Measurements from ENCODE around the gene ATXN7L3. TPM values are rescaled to one million over a fixed set of nuclear protein-coding genes. Genes with fewer than 3 reads are reported as not detected.

Gene ATXN7L3
- polyA plus RNA-seq, 2 of the 4 experiments (the other 2 are of a cell fraction), result 60.5 to 72.7 TPM

DNA sequence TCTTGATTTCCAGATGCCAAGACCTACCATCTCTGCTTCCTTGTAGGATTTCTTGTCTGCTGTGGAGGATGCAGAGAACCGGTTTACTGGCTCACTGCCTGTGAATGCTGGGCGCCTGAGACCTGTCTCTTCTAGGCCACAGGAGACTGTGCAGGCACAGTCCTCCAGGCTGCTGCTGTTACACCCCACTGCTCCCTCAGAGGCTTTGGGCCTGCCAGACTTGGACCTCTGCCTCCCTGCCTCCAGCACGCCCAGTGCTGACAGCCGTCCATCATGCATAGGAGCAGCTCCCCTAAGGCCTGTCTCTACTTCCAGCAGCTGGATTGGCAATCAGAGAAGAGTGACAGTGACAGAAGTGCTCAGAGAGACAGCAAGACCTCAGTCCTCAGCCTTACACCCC is 51.9 kb downstream of the ATXN7L3 start:
- WGBS (ENCODE audit: missing lambda C conversion rate), result 89% methylated on average over 4 of the region's 4 CpGs
- ChIA-PET CTCF (interaction anchor here (0.7 to 13.3 kb wide), 5 partner anchors 23 to 200 kb away, joined by 3 to 159 read pairs (median 5); partner anchors contain the start of genes ASB16 and HDAC5), POLR2A (no interaction called here)

DNA sequence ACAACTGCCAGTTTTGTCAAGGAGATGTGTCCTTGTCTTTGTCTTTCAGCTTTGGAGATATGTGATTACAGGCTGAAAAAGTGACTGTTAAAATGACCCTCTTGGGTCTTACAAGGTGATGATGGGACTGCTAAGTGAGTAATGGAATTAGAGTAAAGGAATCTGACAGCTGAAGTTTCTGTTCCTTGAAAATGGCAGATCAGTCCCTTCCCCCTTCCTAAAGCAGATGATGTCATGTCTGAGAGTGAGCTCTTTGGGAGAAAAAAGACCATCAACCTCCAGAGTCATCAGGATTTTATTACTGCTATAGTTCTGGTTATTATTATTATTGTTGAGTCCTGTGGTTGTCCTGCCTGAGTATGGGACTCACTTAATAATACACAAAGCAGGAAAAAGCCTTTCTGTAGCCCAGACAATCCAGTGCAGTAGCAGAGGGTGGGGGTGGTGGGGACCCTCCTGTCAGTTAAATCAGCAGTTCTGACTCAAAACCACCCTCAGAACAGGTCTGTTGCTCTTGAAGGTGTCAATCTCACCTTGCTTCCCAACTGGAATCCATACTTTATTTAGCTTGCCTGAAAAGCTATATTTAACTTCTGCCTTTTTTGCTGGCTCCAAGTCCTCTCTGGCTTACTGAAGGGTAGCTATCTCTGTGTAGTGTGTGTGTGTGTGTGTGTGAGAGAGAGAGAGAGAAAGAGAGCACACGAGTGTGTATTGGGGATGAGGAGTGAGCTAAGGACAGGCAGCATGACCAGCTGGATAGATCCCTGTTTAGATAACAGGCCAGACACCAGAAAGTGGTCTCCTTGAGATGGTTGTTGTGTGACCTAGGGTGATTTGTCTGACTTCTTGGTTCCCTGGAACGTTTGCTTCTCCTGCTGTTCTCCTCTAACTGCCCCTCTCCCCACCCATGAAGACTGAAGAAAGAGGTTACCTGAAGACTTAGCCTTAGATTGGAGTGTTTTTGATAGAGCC is 53.0 kb downstream of the ATXN7L3 start:
- WGBS (ENCODE audit: missing lambda C conversion rate), result 45% methylated on average over 2 of the region's 2 CpGs
- H3K4me3 ChIP-seq, result no peak overlapping the region

More for the DNA sequence above, 51.9 kb downstream of the ATXN7L3 start:
- Histone ChIP-seq H3K4me1 (peaks cover 8% of the 10 kb centered on the region; the same call in 2 of the 3 replicates), H3K9me3 (no peaks in the 10 kb centered on the region), H3K27ac (no peak overlapping the region), H3K4me3 (no peak overlapping the region), H3K4me2 (no peak overlapping the region)
- FAIRE-seq, result no peak
- TF ChIP-seq, protein P1, sequence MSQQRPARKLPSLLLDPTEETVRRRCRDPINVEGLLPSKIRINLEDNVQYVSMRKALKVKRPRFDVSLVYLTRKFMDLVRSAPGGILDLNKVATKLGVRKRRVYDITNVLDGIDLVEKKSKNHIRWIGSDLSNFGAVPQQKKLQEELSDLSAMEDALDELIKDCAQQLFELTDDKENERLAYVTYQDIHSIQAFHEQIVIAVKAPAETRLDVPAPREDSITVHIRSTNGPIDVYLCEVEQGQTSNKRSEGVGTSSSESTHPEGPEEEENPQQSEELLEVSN (IDR thresholded peaks at IDR 0.05; ENCODE audit: borderline replicate concordance, low read depth), result no peak
- TF ChIP-seq NFE2L2 (conservative IDR thresholded peaks at IDR 0.05; ENCODE audit: low read length) (no peak), RCOR1 (IDR thresholded peaks at IDR 0.05; ENCODE audit: low read depth, low read length) (no peak), NR3C1 (IDR thresholded peaks at IDR 0.05) (no peak), POLR2A (IDR thresholded peaks at IDR 0.05; ENCODE audit: low read length) (no peak), CBX2 (IDR thresholded peaks at IDR 0.05; ENCODE audit: borderline replicate concordance, low read depth) (no peak), RNF2 (IDR thresholded peaks at IDR 0.05; ENCODE audit: borderline replicate concordance, low read depth) (no peak), TP53 (CRISPR knock-in tag; IDR thresholded peaks at IDR 0.05) (no peak), EHMT2 (IDR thresholded peaks at IDR 0.05; ENCODE audit: low read depth) (no peak), JUN (IDR thresholded peaks at IDR 0.05) (no peak), MAFK (IDR thresholded peaks at IDR 0.05; ENCODE audit: partially characterized antibody) (no peak), FOXS1 (CRISPR knock-in tag; IDR thresholded peaks at IDR 0.05) (no peak), ZFP36 (IDR thresholded peaks at IDR 0.05; ENCODE audit: borderline replicate concordance, partially characterized antibody) (no peak), EP300 (IDR thresholded peaks at IDR 0.05) (no peak), PHF8 (IDR thresholded peaks at IDR 0.05; ENCODE audit: borderline replicate concordance, low read depth) (no peak), CEBPB (IDR thresholded peaks at IDR 0.05) (no peak)
- TF ChIP-seq, protein P2, sequence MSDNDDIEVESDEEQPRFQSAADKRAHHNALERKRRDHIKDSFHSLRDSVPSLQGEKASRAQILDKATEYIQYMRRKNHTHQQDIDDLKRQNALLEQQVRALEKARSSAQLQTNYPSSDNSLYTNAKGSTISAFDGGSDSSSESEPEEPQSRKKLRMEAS (IDR thresholded peaks at IDR 0.05), result no peak
- TF ChIP-seq, protein P3, sequence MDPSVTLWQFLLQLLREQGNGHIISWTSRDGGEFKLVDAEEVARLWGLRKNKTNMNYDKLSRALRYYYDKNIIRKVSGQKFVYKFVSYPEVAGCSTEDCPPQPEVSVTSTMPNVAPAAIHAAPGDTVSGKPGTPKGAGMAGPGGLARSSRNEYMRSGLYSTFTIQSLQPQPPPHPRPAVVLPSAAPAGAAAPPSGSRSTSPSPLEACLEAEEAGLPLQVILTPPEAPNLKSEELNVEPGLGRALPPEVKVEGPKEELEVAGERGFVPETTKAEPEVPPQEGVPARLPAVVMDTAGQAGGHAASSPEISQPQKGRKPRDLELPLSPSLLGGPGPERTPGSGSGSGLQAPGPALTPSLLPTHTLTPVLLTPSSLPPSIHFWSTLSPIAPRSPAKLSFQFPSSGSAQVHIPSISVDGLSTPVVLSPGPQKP (IDR thresholded peaks at IDR 0.05; ENCODE audit: low read depth, low read length), result no peak
- DNase-seq (ENCODE audit: low read depth in 1 of 2, low spot score in 1 of 2), result no peak
- ATAC-seq, result no peak

More for the DNA sequence above, 53.0 kb downstream of the ATXN7L3 start:
- no peak overlapping the region for H3K4me2 ChIP-seq
- POLR2A ChIA-PET, result no interaction called here
- TF ChIP-seq CHD4 (IDR thresholded peaks at IDR 0.05; ENCODE audit: borderline replicate concordance) (no peak), ZC3H11A (IDR thresholded peaks at IDR 0.05) (no peak), MAFK (IDR thresholded peaks at IDR 0.05; ENCODE audit: partially characterized antibody) (no peak), ESRRA (IDR thresholded peaks at IDR 0.05; ENCODE audit: borderline replicate concordance, low read length) (no peak), HOXB13 (CRISPR knock-in tag; IDR thresholded peaks at IDR 0.05; ENCODE audit: low read depth) (no peak), HOXA7 (CRISPR knock-in tag; IDR thresholded peaks at IDR 0.05) (no peak), JUNB (IDR thresholded peaks at IDR 0.05) (no peak), ZSCAN20 (CRISPR knock-in tag; IDR thresholded peaks at IDR 0.05) (no peak), TP53 (CRISPR knock-in tag; IDR thresholded peaks at IDR 0.05) (no peak), EHF (CRISPR knock-in tag; IDR thresholded peaks at IDR 0.05) (no peak), FOXS1 (CRISPR knock-in tag; IDR thresholded peaks at IDR 0.05) (no peak)
- peaks cover 11% of the 10 kb centered on the region; the same call in 2 of the 3 replicates for H3K4me1 ChIP-seq
- ATAC-seq, result no peak
- H3K9me3 ChIP-seq, result no peaks in the 10 kb centered on the region
- no peak for FAIRE-seq
- DNase-seq (ENCODE audit: low read depth in 1 of 2, low spot score in 1 of 2), result no peak
- CTCF ChIA-PET, result interaction anchor here (0.8 to 13.3 kb wide), 8 partner anchors 9 to 202 kb away, joined by 3 to 159 read pairs (median 4); partner anchors contain the start of gene ASB16
- H3K27ac ChIP-seq, result no peak overlapping the region; a peak in 1 of 6 replicates
